Measurements from ENCODE around the gene SMIM5.

GRCh38 chr17:75590314-75590761, 42.9 kb upstream of the SMIM5 start:
- no peak for TF ChIP-seq EZH2phosphoT487 (IDR thresholded peaks at IDR 0.05; ENCODE audit: insufficient read depth, low read depth)
- no peak for TF ChIP-seq EZH2 (IDR thresholded peaks at IDR 0.05; ENCODE audit: insufficient read depth, poor library complexity, severe bottlenecking)

Measured in GM23248 (cell line).